Left renal pelvis (tissue), 4 donors: ENCODE measurements around the gene SLC19A1. TPM values are rescaled to one million over a fixed set of nuclear protein-coding genes. Genes with fewer than 3 reads are reported as not detected.

ENCODE experiments used
- DNase-seq, 4 donors: peaks; one replicate each; pipeline ENCODE4 v3.0.0-alpha.2; 2013; ENCODE audit warnings: low read depth in 4 of 4, low spot score in 3 of 4
- polyA plus RNA-seq, 4 donors: library from polyadenylated mRNA; unstranded; fragments of 120-200 nt; gene quantifications; one replicate each; pipeline ENCODE4 v1.2.1, GENCODE V29; 2013; ENCODE audit not compliant: insufficient read length in 4 of 4

SLC19A1 gene
- polyA plus RNA-seq, 4 donors: 24.8 to 61.9 (median 43.3) TPM

DNA sequence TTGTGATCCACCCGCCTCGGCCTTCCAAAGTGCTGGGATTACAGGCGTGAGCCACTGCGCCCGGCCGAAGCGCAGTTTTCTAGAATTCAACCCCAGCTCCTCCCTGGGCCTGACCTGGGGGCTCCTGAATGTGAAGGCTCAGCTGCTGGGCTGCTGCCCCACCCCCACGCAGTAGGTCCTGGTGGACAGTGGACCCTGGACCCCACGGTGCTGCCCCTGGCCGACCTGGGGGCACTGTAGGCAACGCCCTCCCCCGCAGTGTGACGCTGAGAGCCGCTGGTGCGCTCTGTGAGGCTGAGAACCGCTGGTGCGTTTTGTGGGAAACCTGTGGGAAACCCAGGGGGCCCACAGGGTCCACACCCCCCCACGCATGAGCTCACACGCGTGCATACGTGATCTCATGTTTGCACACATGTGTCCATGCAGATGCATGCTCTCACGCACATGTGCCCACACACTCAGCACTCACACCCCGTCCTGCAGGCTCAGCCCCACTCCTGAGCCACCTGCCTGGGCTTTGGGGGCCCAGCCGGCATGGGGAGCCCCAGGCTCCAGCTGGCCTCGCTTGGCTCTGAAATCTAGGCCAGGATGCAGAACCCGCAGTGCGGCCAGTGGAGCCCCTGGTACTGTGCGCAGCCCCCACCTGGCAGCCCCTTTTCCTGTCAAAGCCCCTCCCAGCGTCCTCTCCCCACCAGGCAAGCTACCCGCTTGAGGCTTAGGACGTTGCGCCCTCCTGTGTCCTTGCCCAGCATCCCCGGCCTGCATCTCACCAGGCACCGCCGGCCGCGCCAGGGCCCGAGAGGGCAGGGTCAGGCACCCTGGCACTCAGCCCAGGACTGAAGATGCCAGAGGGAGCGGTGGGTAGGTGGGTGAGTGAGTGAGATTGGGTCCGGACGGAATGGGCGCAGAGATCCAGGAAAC, 69.5 kb downstream of the SLC19A1 start:
- DNase-seq: no peak

DNA sequence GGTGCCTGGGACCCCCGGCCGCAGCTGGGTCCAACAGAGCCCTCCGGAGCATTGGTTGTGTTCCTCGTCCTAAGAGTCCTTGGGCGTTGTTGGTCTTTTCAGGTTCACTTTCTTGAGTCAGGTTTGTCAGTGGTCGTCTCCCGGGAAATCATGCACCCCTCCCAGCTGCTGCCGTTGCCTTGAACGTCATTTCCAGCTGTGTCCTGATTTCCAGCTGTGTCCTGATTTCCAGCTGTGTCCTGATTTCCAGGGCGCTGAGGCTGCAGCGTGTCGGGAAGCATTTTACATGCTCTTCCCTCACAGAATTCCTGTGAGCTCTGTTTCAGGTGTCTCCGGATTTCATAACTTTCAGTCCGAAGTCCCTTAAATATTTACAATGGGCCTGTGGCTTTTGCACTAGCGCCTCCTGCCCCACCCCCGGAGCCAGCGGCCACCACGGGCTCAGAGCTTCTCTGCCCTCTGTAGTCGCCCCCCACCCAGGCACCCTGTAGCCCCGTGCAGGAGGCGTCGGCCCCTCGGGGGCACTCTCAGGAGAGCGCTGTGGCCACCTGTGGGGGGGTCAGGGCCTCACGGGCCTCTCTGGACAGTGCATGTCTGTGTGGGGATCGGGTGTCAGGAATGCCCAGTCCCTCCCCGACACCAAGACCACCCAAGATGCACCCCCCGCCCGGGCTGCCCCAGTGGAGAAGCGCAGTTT, 70.6 kb downstream of the SLC19A1 start:
- DNase-seq: no peak

DNA sequence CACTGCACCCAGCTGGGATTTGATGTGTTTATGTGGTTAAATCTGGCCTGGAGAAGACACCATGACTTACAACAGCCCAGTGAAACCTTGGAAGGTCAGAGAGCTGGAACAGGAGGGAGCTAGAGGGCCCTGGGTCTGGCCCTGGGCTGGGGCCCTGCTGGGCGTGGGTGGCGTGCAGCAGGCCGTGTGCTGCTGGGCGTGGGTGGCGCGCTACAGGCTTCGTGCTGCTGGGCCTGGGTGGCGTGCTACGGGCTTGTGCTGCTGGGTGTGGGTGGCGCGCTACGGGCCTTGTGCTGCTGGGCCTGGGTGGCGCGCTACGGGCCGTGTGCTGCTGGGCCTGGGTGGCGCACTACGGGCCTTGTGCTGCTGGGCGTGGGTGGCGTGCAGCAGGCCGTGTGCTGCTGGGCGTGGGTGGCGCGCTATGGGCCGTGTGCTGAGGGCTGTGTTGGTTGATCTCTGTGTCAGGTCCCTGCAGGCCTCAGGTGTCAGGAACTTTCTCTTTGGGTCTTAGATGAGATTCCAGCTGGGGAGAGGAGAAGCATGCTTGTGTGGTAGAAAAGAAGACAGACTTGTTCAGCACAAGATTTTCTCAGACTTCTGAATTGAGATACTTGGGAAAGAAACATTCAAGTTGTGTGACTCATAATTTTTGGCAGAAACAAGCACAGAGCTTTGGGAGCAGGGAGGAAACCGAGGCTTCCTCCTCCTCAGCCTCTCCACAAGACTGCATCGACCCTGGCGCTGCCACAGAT, 71.3 kb downstream of the SLC19A1 start:
- no peak for DNase-seq

DNA sequence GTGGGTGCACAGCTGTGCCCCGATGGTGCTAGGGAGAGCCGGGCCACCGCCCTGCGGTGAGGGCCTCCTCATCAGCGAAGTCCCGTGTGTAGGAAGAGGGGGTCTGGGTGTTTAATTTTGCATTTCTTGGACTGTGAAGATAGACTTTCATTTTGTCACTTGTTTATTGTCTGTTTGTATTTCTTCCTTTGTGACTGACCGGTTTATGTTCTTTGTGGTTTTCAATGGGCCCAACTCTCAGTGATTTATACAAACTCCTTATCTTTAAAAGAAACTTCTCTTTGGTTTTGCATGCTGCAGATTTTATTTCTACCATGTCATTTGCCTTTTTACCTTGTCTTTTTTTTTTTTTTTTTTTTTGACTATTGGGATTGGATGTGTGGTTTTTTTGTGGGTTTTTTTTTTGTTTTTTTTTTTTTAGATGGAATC, 72.1 kb downstream of the SLC19A1 start:
- DNase-seq: no peak

DNA sequence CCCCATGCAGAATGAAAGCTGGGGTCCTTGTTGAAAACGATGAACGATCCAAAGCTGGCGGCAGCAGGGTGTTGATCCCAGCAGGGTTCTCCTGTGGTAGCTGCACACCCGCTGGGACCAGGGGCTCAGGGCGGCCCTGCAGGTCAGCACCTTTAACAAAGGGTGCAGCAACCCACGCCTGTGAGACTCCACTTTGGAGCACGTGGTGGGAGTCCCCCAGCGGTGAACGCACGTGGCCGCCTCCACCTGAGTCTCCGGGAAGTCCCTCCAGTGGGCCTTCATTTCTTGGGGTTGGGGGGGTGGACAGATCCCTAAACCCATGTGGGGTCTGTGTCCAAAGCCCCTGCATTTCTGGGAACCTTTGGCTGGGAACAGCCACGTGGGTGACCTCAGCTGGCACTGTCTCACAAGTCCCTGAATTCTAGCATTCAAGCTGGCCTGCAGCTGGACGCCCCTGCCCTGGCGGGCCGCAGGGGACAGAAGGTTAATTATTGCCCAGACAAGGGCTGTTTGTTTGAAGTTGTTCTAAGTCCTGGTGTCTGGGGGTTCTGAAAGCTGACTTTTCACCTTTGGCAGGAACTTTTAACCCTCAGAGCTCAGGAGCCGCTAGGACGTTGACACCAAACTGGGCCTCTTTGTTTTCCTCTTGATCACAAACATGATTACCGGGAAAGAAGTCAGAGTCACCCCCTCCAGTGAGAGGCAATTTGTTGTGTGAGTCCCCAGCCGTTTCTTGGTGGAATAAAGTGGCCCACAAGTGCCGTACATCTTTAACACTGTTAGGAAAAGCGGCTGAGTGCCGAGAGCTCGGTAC, 72.8 kb downstream of the SLC19A1 start:
- DNase-seq: no peak

DNA sequence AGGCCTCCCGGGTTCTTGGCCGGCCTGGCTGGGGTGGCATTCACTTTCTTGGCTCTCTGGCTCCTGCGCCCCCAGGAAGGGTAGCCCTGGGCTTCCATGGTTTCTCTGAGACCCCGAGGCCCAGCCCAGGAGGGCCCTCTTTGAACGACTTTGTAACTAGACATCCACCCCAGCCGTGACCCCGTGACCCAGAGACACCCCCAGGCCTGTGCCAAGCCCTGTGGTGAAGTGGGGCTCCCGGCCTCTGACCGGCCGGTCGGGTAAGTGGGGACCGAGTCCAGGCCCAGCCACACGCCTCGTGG, 73.3 kb downstream of the SLC19A1 start:
- no peak for DNase-seq

DNA sequence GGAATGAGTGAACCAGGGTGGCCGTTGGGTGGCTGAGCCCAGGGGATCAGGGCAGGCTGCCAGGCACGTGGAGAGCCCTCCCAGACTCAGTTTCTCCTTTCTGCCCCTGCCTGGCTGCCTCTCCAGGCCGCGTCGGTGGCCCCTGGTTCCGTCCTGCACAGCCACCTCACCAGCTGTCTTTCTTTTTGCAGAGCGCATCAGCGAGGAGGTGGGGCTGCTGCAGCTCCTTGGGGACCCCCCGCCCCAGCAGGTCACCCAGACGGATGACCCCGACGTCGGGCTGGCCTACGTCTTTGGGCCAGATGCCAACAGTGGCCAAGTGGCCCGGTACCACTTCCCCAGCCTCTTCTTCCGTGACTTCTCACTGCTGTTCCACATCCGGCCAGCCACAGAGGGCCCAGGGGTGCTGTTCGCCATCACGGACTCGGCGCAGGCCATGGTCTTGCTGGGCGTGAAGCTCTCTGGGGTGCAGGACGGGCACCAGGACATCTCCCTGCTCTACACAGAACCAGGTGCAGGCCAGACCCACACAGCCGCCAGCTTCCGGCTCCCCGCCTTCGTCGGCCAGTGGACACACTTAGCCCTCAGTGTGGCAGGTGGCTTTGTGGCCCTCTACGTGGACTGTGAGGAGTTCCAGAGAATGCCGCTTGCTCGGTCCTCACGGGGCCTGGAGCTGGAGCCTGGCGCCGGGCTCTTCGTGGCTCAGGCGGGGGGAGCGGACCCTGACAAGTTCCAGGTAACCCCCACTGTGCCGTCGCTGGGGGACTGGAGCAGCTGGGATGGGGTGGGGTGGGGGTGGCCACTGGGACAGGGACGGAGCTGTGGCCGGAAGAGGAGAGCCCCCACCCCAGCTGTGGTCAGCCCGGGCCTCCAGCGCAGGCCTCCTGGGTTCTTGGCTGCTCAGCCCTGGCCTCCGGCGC, 73.9 kb downstream of the SLC19A1 start:
- no peak for DNase-seq

DNA sequence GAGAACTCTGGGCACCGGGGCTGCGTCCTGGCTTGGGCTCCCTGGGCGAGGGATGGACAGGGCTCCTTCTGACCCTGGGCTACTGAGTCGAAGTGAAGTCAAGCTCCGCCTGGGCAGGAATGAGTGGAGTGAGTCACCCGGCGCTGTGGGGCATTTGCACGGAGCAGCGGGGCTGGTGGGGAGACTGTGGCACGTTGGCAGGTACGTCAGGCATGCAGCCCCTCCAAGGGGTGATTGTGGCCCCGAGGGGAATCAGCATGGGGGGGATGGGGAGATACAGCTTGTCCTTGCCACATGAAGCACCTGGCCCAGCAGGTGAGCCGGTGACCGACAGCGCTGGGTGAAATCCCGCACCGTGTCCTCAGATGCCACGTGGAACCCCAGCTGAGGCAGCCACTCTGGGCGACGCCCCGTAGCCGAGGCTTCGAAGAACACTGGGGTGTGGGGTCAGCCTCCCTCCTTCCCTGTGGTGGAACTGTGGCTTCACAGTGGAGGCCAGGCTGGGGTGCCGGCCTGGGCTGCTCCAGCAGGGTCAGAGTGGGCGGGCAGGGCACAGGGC, 74.9 kb downstream of the SLC19A1 start:
- no peak for DNase-seq

DNA sequence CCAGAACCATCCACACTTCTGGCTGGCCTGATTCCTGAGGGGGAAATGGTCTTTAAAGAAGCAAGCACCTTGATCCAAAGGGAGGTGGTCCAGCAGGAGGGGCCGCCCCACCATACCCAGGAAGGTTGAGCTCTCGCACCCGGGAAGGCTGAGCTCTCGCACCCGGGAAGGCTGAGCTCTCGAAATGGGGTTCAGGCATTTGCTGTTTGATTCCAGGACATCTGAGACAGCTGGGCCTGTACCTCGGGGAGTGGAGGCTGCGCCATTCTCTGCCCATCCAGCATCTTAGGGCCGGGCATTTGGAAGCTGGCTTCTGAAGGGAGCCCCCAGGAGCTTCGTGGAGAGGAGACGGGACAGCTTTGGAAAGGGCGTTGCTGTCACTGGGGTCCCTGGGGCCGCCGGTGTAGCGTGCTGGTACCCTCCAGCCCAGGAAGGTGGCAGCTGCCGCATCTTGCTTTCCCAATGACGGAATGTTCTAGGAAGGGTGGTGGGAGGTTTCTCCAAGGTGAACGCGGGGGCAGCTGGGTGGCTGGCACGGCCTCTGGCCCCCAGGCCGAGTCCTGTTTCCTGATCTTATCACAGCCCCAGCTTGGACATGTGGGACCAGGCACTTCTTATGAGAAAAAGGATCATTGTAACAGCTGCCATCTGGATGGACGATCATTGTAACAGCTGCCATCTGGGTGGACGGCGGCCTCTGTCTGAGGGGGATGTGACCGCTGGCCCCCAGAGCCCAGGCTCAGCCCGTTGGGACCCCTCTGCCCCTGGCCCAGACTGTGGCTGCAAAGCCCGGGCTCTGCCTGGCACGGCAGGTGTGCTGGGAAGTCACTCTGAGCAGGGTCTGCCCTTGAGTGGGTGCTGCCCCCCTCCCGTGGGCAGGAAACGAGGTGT, 75.7 kb downstream of the SLC19A1 start:
- no peak for DNase-seq

DNA sequence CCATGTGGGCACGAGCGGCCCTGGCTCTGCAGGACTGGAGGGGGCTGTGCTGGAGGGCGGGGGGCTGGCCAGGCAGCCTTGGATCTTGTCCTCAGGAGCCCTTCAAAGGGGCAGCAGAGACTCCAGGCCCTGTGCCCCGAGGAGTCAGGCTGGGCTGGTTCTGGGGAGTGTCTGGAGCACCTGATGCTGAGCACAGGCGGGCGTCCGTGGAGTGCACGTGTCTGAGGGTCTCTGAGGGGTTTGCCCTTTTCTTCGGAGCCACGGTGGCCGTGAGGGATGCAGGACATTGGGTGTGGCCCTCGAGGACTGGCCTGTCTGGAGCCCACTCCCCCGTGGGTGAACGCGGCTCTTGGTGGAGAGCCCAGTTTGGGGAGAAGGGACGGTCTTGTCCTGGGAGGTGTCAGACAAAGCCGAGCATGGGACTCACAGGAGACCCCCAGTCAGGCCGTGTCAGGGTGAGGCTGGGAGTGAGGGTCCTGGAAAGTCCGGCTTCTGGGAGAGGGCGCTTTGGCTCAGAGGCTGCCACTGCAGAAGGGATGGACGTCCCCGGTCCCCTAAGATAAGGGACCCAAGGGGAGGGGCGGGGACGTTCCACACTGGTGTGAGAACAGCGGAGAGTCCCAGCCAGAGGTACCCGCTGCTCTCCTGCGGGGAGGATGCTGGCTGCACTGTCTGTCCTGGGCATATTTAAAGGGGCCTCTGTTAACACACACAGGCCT, 76.5 kb downstream of the SLC19A1 start:
- no peak for DNase-seq

DNA sequence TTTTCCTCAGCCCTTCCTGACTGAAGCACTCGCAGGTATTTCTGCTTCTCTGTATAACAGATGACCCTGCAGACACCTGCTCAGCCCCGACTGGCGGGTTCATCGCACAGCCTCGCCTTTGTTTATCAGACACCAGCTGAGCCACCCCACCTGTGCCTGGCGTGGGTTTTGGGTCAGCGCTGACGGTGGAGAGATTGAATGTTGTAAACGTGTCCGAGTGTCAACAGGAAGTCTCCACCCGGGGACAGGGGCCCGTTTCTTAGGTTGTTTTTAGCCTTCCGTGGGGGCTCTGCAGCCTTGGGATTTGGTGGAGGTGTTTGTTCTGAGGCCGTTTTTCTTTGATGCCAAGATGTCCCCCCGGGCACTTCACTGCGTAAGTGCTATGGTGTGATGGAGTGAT, 77.1 kb downstream of the SLC19A1 start:
- no peak for DNase-seq

DNA sequence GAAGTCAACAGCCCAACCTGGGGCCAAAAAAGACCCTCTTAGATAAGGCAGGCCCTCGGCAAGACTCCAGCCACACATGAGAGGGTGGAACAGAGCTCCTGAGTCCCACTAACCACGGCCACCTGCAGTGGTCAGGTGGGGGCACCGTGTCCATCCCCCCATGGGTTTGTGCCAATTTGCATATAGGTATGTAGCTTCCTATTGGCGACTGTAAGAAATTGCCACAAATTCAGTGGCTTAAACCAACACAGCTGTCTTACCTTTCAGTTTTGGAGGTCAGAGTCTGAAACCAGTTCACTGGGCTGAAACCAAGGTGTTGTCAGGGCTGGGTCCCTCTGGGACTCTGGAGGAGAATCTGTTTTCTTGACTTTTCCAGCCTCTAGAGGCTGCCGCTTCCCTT, 77.9 kb downstream of the SLC19A1 start:
- no peak for DNase-seq

DNA sequence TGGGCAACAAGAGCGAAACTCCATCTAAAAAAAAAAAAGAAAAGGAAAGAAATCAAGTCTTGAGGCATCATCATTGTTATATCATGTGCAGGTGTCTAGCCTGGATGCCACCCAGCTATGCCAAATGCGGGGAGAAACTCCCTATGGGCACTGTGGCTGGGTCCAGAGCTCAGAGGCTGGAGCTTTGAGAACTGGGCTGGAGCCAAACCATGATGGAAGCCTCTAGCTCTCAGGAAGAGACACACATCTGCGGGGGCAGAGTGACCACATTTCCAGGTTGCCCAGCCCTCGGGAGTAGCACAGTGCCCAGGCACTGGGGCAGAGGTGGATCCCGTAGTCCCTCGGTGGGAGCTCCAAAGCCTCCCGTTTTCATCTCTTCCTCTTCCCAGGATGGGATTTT, 78.4 kb downstream of the SLC19A1 start:
- DNase-seq: no peak

DNA sequence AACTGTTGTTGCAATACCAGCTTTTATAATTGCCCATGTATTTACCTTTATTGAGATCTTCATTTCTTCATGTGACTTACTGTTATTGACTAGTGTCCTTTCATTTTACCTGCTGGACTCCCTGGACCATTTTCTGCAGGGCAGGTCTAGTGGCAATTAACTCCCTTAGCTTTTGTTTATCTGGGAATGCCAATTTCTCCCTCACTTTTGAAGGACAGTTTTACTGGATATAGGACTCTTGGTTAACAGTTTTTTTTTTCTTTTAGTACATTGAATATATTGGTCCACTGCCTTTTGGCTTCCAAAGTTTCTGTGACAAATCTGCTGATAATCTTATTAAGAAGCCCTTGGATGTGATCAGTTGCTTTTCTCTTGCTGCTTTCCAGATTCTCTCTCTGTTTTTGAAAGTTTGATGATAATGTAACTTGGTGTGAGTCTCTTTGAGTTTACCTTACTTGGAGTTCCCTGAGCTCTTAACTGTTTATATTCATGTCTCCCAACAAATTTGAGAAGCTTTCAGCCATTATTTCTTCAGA, 80.4 kb downstream of the SLC19A1 start:
- DNase-seq: no peak

DNA sequence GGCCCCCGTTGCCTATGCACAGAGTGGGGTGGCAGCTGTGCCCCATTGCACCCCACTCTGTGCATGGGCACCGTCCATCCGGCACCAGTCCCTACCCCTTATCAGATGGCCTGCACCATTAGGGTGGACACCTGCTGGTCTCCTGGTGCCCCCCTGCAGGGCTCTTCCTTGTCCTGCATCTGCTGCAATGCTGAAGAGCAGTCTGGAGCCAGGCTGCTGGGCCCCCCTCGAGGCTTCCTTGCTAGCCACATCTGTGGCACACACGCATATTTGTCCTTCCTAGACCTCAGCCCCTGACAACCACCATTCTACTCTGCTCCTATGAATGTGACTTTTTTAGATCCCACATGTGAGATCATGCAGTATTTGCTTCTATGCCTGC, 80.9 kb downstream of the SLC19A1 start:
- DNase-seq: no peak

DNA sequence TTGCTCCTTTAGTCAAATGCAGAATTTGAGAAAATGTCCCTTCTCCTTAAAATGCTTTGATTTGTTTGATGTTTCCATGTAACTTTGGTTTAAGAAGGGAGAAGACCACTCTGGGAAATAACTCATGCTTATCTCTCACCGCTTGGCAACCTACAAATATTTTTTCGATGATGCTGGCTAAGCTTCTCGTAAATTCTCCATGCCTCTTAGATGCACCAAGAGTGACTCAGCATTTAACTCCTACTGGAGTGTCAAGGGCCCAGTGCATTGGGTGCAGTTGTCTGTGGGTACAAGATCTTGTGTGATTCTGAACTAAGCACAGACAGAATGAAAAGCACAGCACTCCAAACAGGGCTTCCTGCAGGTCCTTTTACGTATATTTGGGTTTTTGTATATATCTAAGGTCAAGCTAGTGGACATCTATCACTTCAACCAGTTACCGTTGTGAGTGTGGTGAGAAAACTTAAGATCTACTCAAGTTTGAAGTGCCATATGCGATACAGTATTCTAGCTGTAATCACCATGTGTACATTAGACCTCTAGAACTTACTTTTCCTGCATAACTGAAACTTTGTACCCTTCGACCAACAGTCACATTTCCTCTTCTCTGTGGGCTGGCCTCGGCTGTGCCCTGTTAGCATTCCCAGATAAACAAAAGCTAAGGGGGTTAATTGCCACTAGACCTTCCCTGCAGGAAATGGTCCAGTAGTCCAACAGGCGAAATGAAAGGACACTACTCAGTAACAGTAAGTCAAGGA, 81.5 kb downstream of the SLC19A1 start:
- DNase-seq: no peak
